Breast epithelium (tissue), 4 donors: ENCODE data around the gene RPL26. TPM values are rescaled to one million over a fixed set of nuclear protein-coding genes. Genes with fewer than 3 reads are reported as not detected.

Experiments
- DNase-seq, 2 donors: peaks; one replicate each; pipeline ENCODE4 v3.0.0-alpha.2; 2019; ENCODE audit warnings: low spot score in 2 of 2
- H3K27ac ChIP-seq, 2 donors: fragments of 200-600 bp; sonication (generic) in 1 of 2; one replicate each; pipeline ENCODE4 v1.5.1; 2016 to 2019; ENCODE audit warnings: mild to moderate bottlenecking in 1 of 2
- H3K27me3 ChIP-seq, 2 donors: fragments of 200-600 bp; sonication (generic) in 1 of 2; one replicate each; pipeline versions ENCODE4 v1.5.1 to v1.6.0; 2017 to 2019; ENCODE audit warnings: control low read depth in 1 of 2, mild to moderate bottlenecking in 1 of 2
- H3K36me3 ChIP-seq: fragments of 200-600 bp; one replicate; pipeline ENCODE4 v1.5.1; 2019
- H3K4me1 ChIP-seq, 2 donors: fragments of 200-600 bp; sonication (generic); one replicate each; pipeline ENCODE4 v1.5.1; 2016 to 2019; ENCODE audit warnings: control low read depth in 1 of 2
- H3K4me3 ChIP-seq, 3 donors: fragments of 200-600 bp; sonication (generic); 1 replicate in 2 of 3; 2 replicates in 1 of 3; pipeline ENCODE4 v1.5.1; 2016 to 2019; ENCODE audit warnings: mild to moderate bottlenecking in 3 of 3, moderate library complexity in 2 of 3
- H3K9me3 ChIP-seq, 2 donors: fragments of 200-600 bp; sonication (generic) in 1 of 2; one replicate each; pipeline ENCODE4 v1.5.1; 2016 to 2019; ENCODE audit warnings: control low read depth in 1 of 2
- CTCF ChIP-seq, 3 donors: fragments of 450-650 bp; IDR thresholded peaks; one replicate each; pipeline ENCODE4 v1.5.1; 2016 to 2017; ENCODE audit warnings: antibody characterized with exemption in 3 of 3, mild to moderate bottlenecking in 3 of 3, moderate library complexity in 3 of 3
- POLR2A ChIP-seq: fragments of 450-650 bp; IDR thresholded peaks from one replicate; pipeline ENCODE4 v1.6.1; 2016; ENCODE audit warnings: antibody characterized with exemption, mild to moderate bottlenecking, moderate library complexity
- POLR2AphosphoS5 ChIP-seq, 3 donors: sonication (generic); formaldehyde crosslinking; IDR thresholded peaks; one replicate each; pipeline ENCODE4 v1.6.1; 2017; ENCODE audit warnings: antibody characterized with exemption in 3 of 3
- intact Hi-C: fragments of 100-400 bp; cut with DNase I; formaldehyde crosslinking; loops from one replicate; pipeline ENCODE4 v1.15.1; 2023; ENCODE audit warnings: low total_unique reads
- total RNA-seq, 3 donors: library from RNA; depleted of rRNA; stranded (reverse); fragments of >200 nt; gene quantifications; one replicate each; pipeline ENCODE4 v1.1.0, GENCODE V29; 2016

RPL26 gene
- total RNA-seq, 3 donors from 2014 or later = 3,666 to 5,219 (median 4,419) TPM

GRCh38 chr17:8372422-8372821, 10.6 kb downstream of the RPL26 start:
- TF ChIP-seq CTCF (IDR thresholded peaks at IDR 0.05) (no peak), POLR2AphosphoS5 (IDR thresholded peaks at IDR 0.05) (no peak), POLR2A (no peak)
- Histone ChIP-seq H3K4me1 (no peaks in the 10 kb centered on the region), H3K4me3 (no peak overlapping the region), H3K27me3 (no peaks in the 10 kb centered on the region), H3K9me3 (no peaks in the 10 kb centered on the region), H3K36me3 (no peaks in the 10 kb centered on the region), H3K27ac (peak overlapping the region; percentile 13 to 58)
- DNase-seq = peak in 1 of 2 donors; percentile 35
- intact Hi-C loops = no loop called here

GRCh38 chr17:8371786-8372185, 11.2 kb downstream of the RPL26 start:
- no peaks in the 10 kb centered on the region for H3K9me3 ChIP-seq
- no peak overlapping the region for H3K4me3 ChIP-seq
- intact Hi-C loops = no loop called here
- no peak for TF ChIP-seq POLR2A
- TF ChIP-seq CTCF (IDR thresholded peaks at IDR 0.05) = no peak
- TF ChIP-seq POLR2AphosphoS5 (IDR thresholded peaks at IDR 0.05) = no peak
- no peaks in the 10 kb centered on the region for H3K27me3 ChIP-seq
- DNase-seq = no peak
- no peaks in the 10 kb centered on the region for H3K4me1 ChIP-seq
- H3K27ac ChIP-seq = peak overlapping the region in 1 of 2 donors; percentile 13
- no peaks in the 10 kb centered on the region for H3K36me3 ChIP-seq

- H3K27me3 ChIP-seq = no peaks in the 10 kb centered on the region
- no peak for TF ChIP-seq POLR2AphosphoS5 (IDR thresholded peaks at IDR 0.05)
- TF ChIP-seq POLR2A = no peak
- no peak for TF ChIP-seq CTCF (IDR thresholded peaks at IDR 0.05)
- intact Hi-C loops = no loop called here
- H3K4me1 ChIP-seq = no peaks in the 10 kb centered on the region
- no peak overlapping the region for H3K4me3 ChIP-seq
- DNase-seq = no peak
- H3K9me3 ChIP-seq = no peaks in the 10 kb centered on the region
- H3K36me3 ChIP-seq = no peaks in the 10 kb centered on the region
- peak overlapping the region in 1 of 2 donors; percentile 5 for H3K27ac ChIP-seq
Measured at GRCh38 chr17:8369944-8370343, 13.0 kb downstream of the RPL26 start.

GRCh38 chr17:8368193-8368592, 14.8 kb downstream of the RPL26 start:
- Histone ChIP-seq H3K9me3 (no peaks in the 10 kb centered on the region), H3K36me3 (no peaks in the 10 kb centered on the region), H3K4me1 (no peaks in the 10 kb centered on the region), H3K27ac (no peak overlapping the region), H3K4me3 (no peak overlapping the region), H3K27me3 (no peaks in the 10 kb centered on the region)
- intact Hi-C loops = no loop called here
- TF ChIP-seq POLR2AphosphoS5 (IDR thresholded peaks at IDR 0.05) (no peak), CTCF (IDR thresholded peaks at IDR 0.05) (no peak), POLR2A (no peak)
- no peak for DNase-seq

- Histone ChIP-seq H3K36me3 (no peaks in the 10 kb centered on the region), H3K27me3 (no peaks in the 10 kb centered on the region), H3K9me3 (no peaks in the 10 kb centered on the region), H3K27ac (peak overlapping the region; percentile 55 to 79), H3K4me3 (no peak overlapping the region), H3K4me1 (no peaks in the 10 kb centered on the region)
- intact Hi-C loops = no loop called here
- DNase-seq = no peak
- no peak for TF ChIP-seq POLR2A
- no peak for TF ChIP-seq CTCF (IDR thresholded peaks at IDR 0.05)
- peak in 1 of 3 donors; percentile 17 for TF ChIP-seq POLR2AphosphoS5 (IDR thresholded peaks at IDR 0.05)
Measured at GRCh38 chr17:8366231-8366630, 16.8 kb downstream of the RPL26 start.
